ENCODE results near the gene ASTN2. TPM values are rescaled to one million over a fixed set of nuclear protein-coding genes. Genes with fewer than 3 reads are reported as not detected.

Gene ASTN2
- total RNA-seq, 2 donors from 2014 or later, result 113 to 153 TPM

GRCh38 chr9:116942593-116943061 is 472.2 kb downstream of the ASTN2 start:
- WGBS, result 89% methylated on average over 3 of the region's 3 CpGs
- H3K9me3 ChIP-seq, result no peaks in the 10 kb centered on the region
- no peak for TF ChIP-seq POLR2A (IDR thresholded peaks at IDR 0.05)
- no peak for TF ChIP-seq POLR2AphosphoS5 (IDR thresholded peaks at IDR 0.05)
- no peak for TF ChIP-seq CTCF (IDR thresholded peaks at IDR 0.05)

GRCh38 chr9:116941266-116941665 is 473.6 kb downstream of the ASTN2 start:
- TF ChIP-seq POLR2AphosphoS5 (IDR thresholded peaks at IDR 0.05) (no peak), CTCF (IDR thresholded peaks at IDR 0.05) (no peak), POLR2A (IDR thresholded peaks at IDR 0.05) (no peak)
- H3K27ac ChIP-seq, result no peak overlapping the region
- DNase-seq (ENCODE audit: low spot score), result no peak
- no peaks in the 10 kb centered on the region for H3K36me3 ChIP-seq
- H3K4me3 ChIP-seq, result no peak overlapping the region
- H3K4me1 ChIP-seq (replicated peaks), result no peaks in the 10 kb centered on the region
- no peaks in the 10 kb centered on the region for H3K9me3 ChIP-seq
- intact Hi-C loops (cut with DNase I), result no loop called here
- H3K27me3 ChIP-seq (replicated peaks; ENCODE audit: insufficient read depth), result no peaks in the 10 kb centered on the region

More at GRCh38 chr9:116942593-116943061, 472.2 kb downstream of the ASTN2 start:
- DNase-seq (ENCODE audit: low spot score), result no peak
- Histone ChIP-seq H3K4me3 (no peak overlapping the region), H3K36me3 (no peaks in the 10 kb centered on the region), H3K4me1 (replicated peaks) (no peaks in the 10 kb centered on the region), H3K27ac (no peak overlapping the region), H3K27me3 (replicated peaks; ENCODE audit: insufficient read depth) (no peaks in the 10 kb centered on the region)
- intact Hi-C loops (cut with DNase I), result no loop called here

GRCh38 chr9:116940614-116941215 is 474.1 kb downstream of the ASTN2 start:
- Histone ChIP-seq H3K4me1 (replicated peaks) (no peaks in the 10 kb centered on the region), H3K4me3 (no peak overlapping the region), H3K9me3 (no peaks in the 10 kb centered on the region), H3K27me3 (replicated peaks; ENCODE audit: insufficient read depth) (no peaks in the 10 kb centered on the region), H3K36me3 (no peaks in the 10 kb centered on the region), H3K27ac (no peak overlapping the region)
- no peak for DNase-seq (ENCODE audit: low spot score)
- TF ChIP-seq POLR2A (IDR thresholded peaks at IDR 0.05), result no peak
- TF ChIP-seq CTCF (IDR thresholded peaks at IDR 0.05), result no peak
- no peak for TF ChIP-seq POLR2AphosphoS5 (IDR thresholded peaks at IDR 0.05)
- WGBS, result 95% methylated on average over 4 of the region's 4 CpGs
- intact Hi-C loops (cut with DNase I), result no loop called here

- no peak for DNase-seq (ENCODE audit: low spot score)
Observed at GRCh38 chr9:116939614-116940013, 475.2 kb downstream of the ASTN2 start.

More at GRCh38 chr9:116939614-116940013, 475.2 kb downstream of the ASTN2 start:
- Histone ChIP-seq H3K4me1 (replicated peaks) (no peaks in the 10 kb centered on the region), H3K4me3 (no peak overlapping the region), H3K36me3 (no peaks in the 10 kb centered on the region), H3K27ac (no peak overlapping the region), H3K27me3 (replicated peaks; ENCODE audit: insufficient read depth) (no peaks in the 10 kb centered on the region), H3K9me3 (no peaks in the 10 kb centered on the region)
- WGBS, result 100% methylated on average over 3 of the region's 3 CpGs
- intact Hi-C loops (cut with DNase I), result no loop called here
- TF ChIP-seq POLR2A (IDR thresholded peaks at IDR 0.05), result no peak
- no peak for TF ChIP-seq CTCF (IDR thresholded peaks at IDR 0.05)
- no peak for TF ChIP-seq POLR2AphosphoS5 (IDR thresholded peaks at IDR 0.05)

All from prostate gland (tissue), 2 donors.